Osteocyte (in vitro differentiated cells): ENCODE measurements around the gene SMG1. TPM values are rescaled to one million over a fixed set of nuclear protein-coding genes. Genes with fewer than 3 reads are reported as not detected.
"Not testable (repeated sequence)": the region's sequence is repeated elsewhere in the genome, so short reads cannot be mapped to it uniquely, and the experiment has no call there.

Experiments used
- DNase-seq: peaks from one replicate; pipeline ENCODE4 v3.0.0; 2021; ENCODE audit warnings: mixed read lengths; ENCODE audit not compliant: unreplicated experiment; ENCODE audit errors: extremely low spot score
- H3K27ac Mint-ChIP-seq: one replicate; pipeline ENCODE4 v1.8.0; 2021; ENCODE audit warnings: mild to moderate bottlenecking, mixed read lengths; ENCODE audit not compliant: unreplicated experiment
- H3K27me3 Mint-ChIP-seq: one replicate; pipeline ENCODE4 v1.8.0; 2021; ENCODE audit warnings: mixed read lengths; ENCODE audit not compliant: unreplicated experiment
- H3K36me3 Mint-ChIP-seq: one replicate; pipeline ENCODE4 v1.8.0; 2021; ENCODE audit warnings: mixed read lengths; ENCODE audit not compliant: unreplicated experiment
- H3K4me1 Mint-ChIP-seq: one replicate; pipeline ENCODE4 v1.8.0; 2021; ENCODE audit warnings: mixed read lengths; ENCODE audit not compliant: unreplicated experiment
- H3K4me3 Mint-ChIP-seq: one replicate; pipeline ENCODE4 v1.8.0; 2021; ENCODE audit warnings: mild to moderate bottlenecking, moderate library complexity, mixed read lengths; ENCODE audit not compliant: unreplicated experiment
- H3K9me3 Mint-ChIP-seq: one replicate; pipeline ENCODE4 v1.8.0; 2021; ENCODE audit warnings: mixed read lengths; ENCODE audit not compliant: unreplicated experiment
- total RNA-seq: library from RNA; stranded (reverse); gene quantifications from 2 replicates; pipeline ENCODE4 v1.2.1, GENCODE V29; 2021
- TF ChIP-seq, protein P1 (sequence below): fragments of 200-600 bp; sonication (generic); IDR thresholded peaks from 2 replicates; pipeline ENCODE4 v1.5.0; 2021; ENCODE audit warnings: antibody characterized with exemption, mild to moderate bottlenecking, moderate library complexity

SMG1 gene
- total RNA-seq, 1 donor from 2014 or later = 77.9 TPM

GRCh38 chr16:18965555-18965954 is 39.3 kb upstream of the SMG1 start:
- H3K36me3 Mint-ChIP-seq = no peaks in the 10 kb centered on the region

DNA sequence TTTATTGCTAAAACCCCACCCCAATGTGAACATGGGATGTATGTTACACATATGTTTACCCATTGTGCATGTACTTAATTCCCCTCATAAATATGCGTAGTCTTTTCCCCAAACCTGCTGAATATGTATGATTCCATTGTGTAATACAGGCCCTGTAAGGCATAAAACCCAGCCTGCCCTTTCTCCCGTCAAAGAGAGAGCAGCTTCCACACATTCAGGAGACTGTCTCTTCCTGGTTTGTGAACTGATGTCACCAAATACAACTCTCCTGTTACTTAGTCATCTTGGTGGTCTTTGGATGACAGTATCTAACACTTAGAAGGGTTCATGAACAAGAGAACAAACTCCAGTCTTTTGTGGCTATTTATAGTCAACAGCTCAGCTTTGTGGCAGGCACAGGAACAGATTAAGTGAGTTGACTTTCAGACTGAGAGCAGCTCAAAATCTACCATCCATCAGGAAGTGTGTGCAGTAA is 32.9 kb upstream of the SMG1 start:
- TF ChIP-seq, protein P1, sequence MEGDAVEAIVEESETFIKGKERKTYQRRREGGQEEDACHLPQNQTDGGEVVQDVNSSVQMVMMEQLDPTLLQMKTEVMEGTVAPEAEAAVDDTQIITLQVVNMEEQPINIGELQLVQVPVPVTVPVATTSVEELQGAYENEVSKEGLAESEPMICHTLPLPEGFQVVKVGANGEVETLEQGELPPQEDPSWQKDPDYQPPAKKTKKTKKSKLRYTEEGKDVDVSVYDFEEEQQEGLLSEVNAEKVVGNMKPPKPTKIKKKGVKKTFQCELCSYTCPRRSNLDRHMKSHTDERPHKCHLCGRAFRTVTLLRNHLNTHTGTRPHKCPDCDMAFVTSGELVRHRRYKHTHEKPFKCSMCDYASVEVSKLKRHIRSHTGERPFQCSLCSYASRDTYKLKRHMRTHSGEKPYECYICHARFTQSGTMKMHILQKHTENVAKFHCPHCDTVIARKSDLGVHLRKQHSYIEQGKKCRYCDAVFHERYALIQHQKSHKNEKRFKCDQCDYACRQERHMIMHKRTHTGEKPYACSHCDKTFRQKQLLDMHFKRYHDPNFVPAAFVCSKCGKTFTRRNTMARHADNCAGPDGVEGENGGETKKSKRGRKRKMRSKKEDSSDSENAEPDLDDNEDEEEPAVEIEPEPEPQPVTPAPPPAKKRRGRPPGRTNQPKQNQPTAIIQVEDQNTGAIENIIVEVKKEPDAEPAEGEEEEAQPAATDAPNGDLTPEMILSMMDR = no peak
- H3K4me3 Mint-ChIP-seq = no peak overlapping the region
- peaks cover 2% of the 10 kb centered on the region for H3K4me1 Mint-ChIP-seq
- no peak overlapping the region for H3K27ac Mint-ChIP-seq
- DNase-seq = no peak
- H3K9me3 Mint-ChIP-seq = no peaks in the 10 kb centered on the region
- H3K27me3 Mint-ChIP-seq = peaks cover 29% of the 10 kb centered on the region
- H3K36me3 Mint-ChIP-seq = no peaks in the 10 kb centered on the region

More at GRCh38 chr16:18965555-18965954, 39.3 kb upstream of the SMG1 start:
- TF ChIP-seq, protein P1 = no peak
- Mint-ChIP-seq H3K27ac (no peak overlapping the region), H3K27me3 (peaks cover 13% of the 10 kb centered on the region), H3K9me3 (no peaks in the 10 kb centered on the region), H3K4me3 (no peak overlapping the region), H3K4me1 (peaks cover 4% of the 10 kb centered on the region)
- DNase-seq = no peak

DNA sequence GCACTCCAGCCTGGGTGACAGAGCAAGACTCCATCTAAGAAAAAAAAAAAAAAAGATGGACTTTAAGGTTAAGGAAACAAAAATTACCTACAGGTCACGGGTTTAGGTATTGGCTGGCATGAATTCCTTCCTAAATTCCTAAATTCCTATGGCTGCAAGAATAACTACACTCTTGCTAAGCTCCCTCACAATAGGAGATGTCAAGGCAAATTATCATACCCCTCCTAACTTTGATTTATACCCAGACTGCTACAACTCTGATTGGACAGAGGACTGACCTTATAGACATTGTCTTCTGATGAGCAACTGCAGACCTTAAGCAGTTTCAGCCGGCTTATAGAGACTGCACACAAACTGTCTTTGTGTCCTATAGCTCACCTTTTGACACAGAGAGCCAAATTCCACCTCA is 32.4 kb upstream of the SMG1 start:
- Mint-ChIP-seq H3K4me1 (peaks cover 2% of the 10 kb centered on the region), H3K9me3 (no peaks in the 10 kb centered on the region), H3K36me3 (no peaks in the 10 kb centered on the region), H3K27me3 (peaks cover 29% of the 10 kb centered on the region), H3K4me3 (no peak overlapping the region), H3K27ac (no peak overlapping the region)
- TF ChIP-seq, protein P1 = no peak
- DNase-seq = no peak

DNA sequence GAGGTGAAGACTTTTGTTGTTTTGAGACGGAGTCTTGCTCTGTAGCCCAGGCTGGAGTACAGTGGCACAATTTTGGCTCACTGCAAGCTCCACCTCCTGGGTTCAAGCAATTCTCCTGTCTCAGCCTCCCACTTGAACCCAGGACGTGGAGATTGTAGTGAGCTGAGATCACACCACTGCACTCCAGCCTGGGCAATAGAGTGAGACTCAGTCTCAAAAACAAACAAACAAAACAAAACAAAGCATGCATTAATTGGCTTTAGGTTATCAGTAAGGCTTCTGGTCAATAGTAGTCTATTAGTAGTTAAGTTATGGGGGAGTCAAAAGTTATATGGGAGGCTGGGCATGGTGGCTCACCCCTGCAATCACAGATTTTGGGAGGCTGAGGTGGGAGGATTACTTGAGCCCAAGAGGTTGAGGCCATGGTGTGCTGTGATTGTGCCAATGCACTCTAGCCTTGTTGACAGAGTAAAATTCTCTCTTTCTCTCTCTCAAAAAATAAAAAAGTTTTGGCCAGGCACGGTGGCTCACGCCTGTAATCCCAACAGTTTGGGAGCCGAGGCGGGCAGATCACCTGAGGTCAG is 30.5 kb upstream of the SMG1 start:
- H3K27me3 Mint-ChIP-seq = peaks cover 26% of the 10 kb centered on the region
- not testable (repeated sequence) for H3K4me3 Mint-ChIP-seq, H3K36me3 Mint-ChIP-seq, H3K9me3 Mint-ChIP-seq, DNase-seq, H3K4me1 Mint-ChIP-seq, H3K27ac Mint-ChIP-seq

GRCh38 chr16:18955874-18956580 is 29.8 kb upstream of the SMG1 start:
- H3K27ac Mint-ChIP-seq, H3K4me3 Mint-ChIP-seq, H3K36me3 Mint-ChIP-seq, H3K4me1 Mint-ChIP-seq, H3K9me3 Mint-ChIP-seq, DNase-seq: not testable (repeated sequence)
- H3K27me3 Mint-ChIP-seq = peaks cover 21% of the 10 kb centered on the region

- DNase-seq = no peak
- Mint-ChIP-seq H3K4me1 (no peaks in the 10 kb centered on the region), H3K36me3 (no peaks in the 10 kb centered on the region), H3K27me3 (peaks cover 20% of the 10 kb centered on the region), H3K4me3 (no peak overlapping the region), H3K27ac (no peak overlapping the region), H3K9me3 (no peaks in the 10 kb centered on the region)
- TF ChIP-seq, protein P1 = no peak
These were observed 27.3 kb upstream of the SMG1 start for GRCh38 chr16:18953547-18953946.
